ENCODE results near the gene CCDC78. TPM values are rescaled to one million over a fixed set of nuclear protein-coding genes. Genes with fewer than 3 reads are reported as not detected.

CCDC78 gene
- total and polyA plus RNA-seq, 2 of the 13 experiments (the other 11 are each of a cell fraction or from before 2014, with no cell fraction given) = 0.53 to 1.5 TPM

DNA sequence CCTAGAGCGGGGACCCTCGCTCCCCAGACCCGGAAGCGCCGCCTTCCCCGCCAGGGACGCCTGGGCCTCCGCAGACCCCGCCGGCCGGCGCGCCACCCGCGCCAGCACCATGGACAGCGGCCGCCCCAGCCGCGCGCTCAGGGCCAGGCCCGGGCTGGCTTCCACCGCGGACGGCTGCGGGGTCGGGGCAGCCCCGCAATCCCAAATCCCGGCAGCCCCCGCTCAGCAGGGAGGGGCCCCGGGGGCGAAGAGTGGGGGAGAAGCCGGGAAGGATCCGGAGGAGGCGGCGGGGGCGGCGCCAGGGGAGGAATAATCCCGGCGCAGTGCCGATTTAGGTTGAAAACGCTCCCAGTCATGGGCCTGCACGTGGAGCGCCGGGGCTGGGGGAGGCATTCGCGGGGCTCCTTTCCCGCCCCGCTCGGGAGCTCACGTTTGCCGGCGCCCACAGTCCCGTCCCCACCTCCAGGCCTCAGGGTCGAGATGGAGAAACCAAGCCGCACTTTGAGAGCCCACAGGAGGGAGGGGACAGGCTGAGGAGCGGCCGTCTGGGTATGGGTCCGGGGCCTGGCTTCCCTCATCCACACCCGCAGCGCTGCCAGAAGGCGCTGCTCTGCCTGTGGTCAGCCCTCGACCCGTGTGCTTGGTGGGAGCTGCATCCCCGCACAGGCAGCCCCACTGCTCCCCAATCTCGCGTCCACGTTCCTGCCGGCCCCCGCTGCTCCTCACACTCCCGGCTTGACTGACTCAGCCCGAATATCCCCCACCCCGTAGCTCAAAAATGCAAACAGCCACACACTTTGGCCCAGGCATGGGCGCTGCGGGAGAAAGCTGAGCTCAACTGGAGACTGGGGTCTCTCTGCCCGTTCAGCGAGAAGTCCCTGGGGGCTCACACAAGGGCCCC lies 25.3 kb downstream of the CCDC78 start (continued):
- TF ChIP-seq PHB2 (IDR thresholded peaks at IDR 0.05; ENCODE audit: partially characterized antibody) (no peak), SP5 (CRISPR knock-in tag; IDR thresholded peaks at IDR 0.05; ENCODE audit: borderline replicate concordance, low read depth) (no peak), ZNF567 (CRISPR knock-in tag; IDR thresholded peaks at IDR 0.05; ENCODE audit: borderline replicate concordance) (no peak), ISX (CRISPR knock-in tag; conservative IDR thresholded peaks at IDR 0.05) (0 out of 2 replicates have a peak, but pooled peaks have one; percentile 76), AGO2 (optimal IDR thresholded peaks at IDR 0.05; ENCODE audit: low read depth, low read length) (no peak), SIX1 (CRISPR knock-in tag; IDR thresholded peaks at IDR 0.05; ENCODE audit: borderline replicate concordance) (no peak), ZNF724P (CRISPR knock-in tag; IDR thresholded peaks at IDR 0.05; ENCODE audit: borderline replicate concordance) (peak; percentile 91), ISL2 (CRISPR knock-in tag; IDR thresholded peaks at IDR 0.05) (0 out of 2 replicates have a peak, but pooled peaks have one; percentile 17), ZNF790 (CRISPR knock-in tag; IDR thresholded peaks at IDR 0.05; ENCODE audit: borderline replicate concordance) (peak; percentile 58; the same call in 1 of the 2 replicates), RFX5 (IDR thresholded peaks at IDR 0.05; ENCODE audit: low read depth, low read length) (no peak), RFXANK (CRISPR knock-in tag; IDR thresholded peaks at IDR 0.05) (no peak), ZC3H13 (CRISPR knock-in tag; IDR thresholded peaks at IDR 0.05) (0 out of 2 replicates have a peak, but pooled peaks have one; percentile 45), MXD1 (CRISPR knock-in tag; IDR thresholded peaks at IDR 0.05) (peak; percentile 65; the same call in 1 of the 2 replicates), ZNF773 (CRISPR knock-in tag; IDR thresholded peaks at IDR 0.05; ENCODE audit: borderline replicate concordance) (peak; percentile 97; the same call in 1 of the 2 replicates), MEIS2 (CRISPR knock-in tag; IDR thresholded peaks at IDR 0.05) (peak; percentile 92), ZNF496 (CRISPR knock-in tag; IDR thresholded peaks at IDR 0.05; ENCODE audit: insufficient replicate concordance) (no peak), ZBTB10 (CRISPR knock-in tag; IDR thresholded peaks at IDR 0.05; ENCODE audit: borderline replicate concordance) (0 out of 2 replicates have a peak, but pooled peaks have one; percentile 40), ZNF878 (CRISPR knock-in tag; IDR thresholded peaks at IDR 0.05) (no peak)
- TF ChIP-seq, protein P1, sequence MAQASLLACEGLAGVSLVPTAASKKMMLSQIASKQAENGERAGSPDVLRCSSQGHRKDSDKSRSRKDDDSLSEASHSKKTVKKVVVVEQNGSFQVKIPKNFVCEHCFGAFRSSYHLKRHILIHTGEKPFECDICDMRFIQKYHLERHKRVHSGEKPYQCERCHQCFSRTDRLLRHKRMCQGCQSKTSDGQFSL (CRISPR knock-in tag; IDR thresholded peaks at IDR 0.05) = no peak
- TF ChIP-seq, protein P2, sequence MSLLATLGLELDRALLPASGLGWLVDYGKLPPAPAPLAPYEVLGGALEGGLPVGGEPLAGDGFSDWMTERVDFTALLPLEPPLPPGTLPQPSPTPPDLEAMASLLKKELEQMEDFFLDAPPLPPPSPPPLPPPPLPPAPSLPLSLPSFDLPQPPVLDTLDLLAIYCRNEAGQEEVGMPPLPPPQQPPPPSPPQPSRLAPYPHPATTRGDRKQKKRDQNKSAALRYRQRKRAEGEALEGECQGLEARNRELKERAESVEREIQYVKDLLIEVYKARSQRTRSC (CRISPR knock-in tag; IDR thresholded peaks at IDR 0.05; ENCODE audit: low read depth) = no peak
- TF ChIP-seq, protein P3, sequence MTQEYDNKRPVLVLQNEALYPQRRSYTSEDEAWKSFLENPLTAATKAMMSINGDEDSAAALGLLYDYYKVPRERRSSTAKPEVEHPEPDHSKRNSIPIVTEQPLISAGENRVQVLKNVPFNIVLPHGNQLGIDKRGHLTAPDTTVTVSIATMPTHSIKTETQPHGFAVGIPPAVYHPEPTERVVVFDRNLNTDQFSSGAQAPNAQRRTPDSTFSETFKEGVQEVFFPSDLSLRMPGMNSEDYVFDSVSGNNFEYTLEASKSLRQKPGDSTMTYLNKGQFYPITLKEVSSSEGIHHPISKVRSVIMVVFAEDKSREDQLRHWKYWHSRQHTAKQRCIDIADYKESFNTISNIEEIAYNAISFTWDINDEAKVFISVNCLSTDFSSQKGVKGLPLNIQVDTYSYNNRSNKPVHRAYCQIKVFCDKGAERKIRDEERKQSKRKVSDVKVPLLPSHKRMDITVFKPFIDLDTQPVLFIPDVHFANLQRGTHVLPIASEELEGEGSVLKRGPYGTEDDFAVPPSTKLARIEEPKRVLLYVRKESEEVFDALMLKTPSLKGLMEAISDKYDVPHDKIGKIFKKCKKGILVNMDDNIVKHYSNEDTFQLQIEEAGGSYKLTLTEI (CRISPR knock-in tag; conservative IDR thresholded peaks at IDR 0.05) = no peak
- TF ChIP-seq, protein P4, sequence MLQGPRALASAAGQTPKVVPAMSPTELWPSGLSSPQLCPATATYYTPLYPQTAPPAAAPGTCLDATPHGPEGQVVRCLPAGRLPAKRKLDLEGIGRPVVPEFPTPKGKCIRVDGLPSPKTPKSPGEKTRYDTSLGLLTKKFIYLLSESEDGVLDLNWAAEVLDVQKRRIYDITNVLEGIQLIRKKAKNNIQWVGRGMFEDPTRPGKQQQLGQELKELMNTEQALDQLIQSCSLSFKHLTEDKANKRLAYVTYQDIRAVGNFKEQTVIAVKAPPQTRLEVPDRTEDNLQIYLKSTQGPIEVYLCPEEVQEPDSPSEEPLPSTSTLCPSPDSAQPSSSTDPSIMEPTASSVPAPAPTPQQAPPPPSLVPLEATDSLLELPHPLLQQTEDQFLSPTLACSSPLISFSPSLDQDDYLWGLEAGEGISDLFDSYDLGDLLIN (CRISPR knock-in tag; IDR thresholded peaks at IDR 0.05; ENCODE audit: borderline replicate concordance) = no peak
